Muscle layer of duodenum (tissue), 2 donors: ENCODE measurements around the gene GLI2.

Experiments used
- H3K27ac ChIP-seq: one replicate; pipeline ENCODE4 v1.7.0; 2013; ENCODE audit warnings: mild to moderate bottlenecking, low read length
- H3K27me3 ChIP-seq: one replicate; pipeline ENCODE4 v1.7.0; 2013; ENCODE audit warnings: low read depth, mild to moderate bottlenecking, control low read depth, low read length
- H3K36me3 ChIP-seq, 2 donors: one replicate each; pipeline ENCODE4 v1.7.0; 2013; ENCODE audit warnings: low read length in 2 of 2, control low read depth in 1 of 2, mild to moderate bottlenecking in 1 of 2; ENCODE audit not compliant: insufficient read depth in 2 of 2, control insufficient read depth in 1 of 2
- H3K4me1 ChIP-seq, 2 donors: one replicate each; pipeline ENCODE4 v1.7.0; 2013; ENCODE audit warnings: low read length in 2 of 2, mild to moderate bottlenecking in 2 of 2, control low read depth in 1 of 2, moderate library complexity in 1 of 2; ENCODE audit not compliant: insufficient read depth in 2 of 2, control insufficient read depth in 1 of 2
- H3K4me3 ChIP-seq, 2 donors: one replicate each; pipeline ENCODE4 v1.7.0; 2013; ENCODE audit warnings: low read length in 2 of 2, low read depth in 1 of 2, mild to moderate bottlenecking in 1 of 2
- H3K9me3 ChIP-seq, 2 donors: one replicate each; pipeline ENCODE4 v1.7.0; 2013; ENCODE audit warnings: low read length in 2 of 2, control low read depth in 1 of 2, mild to moderate bottlenecking in 1 of 2; ENCODE audit not compliant: control insufficient read depth in 1 of 2
- donor health status: healthy.

The GLI2 gene

GRCh38 chr2:120729406-120730399, 6.0 kb upstream of the GLI2 start:
- Histone ChIP-seq H3K4me3 (no peak overlapping the region), H3K4me1 (no peaks in the 10 kb centered on the region), H3K27me3 (peaks cover 8% of the 10 kb centered on the region), H3K9me3 (peaks cover 4% of the 10 kb centered on the region in 2 donors), H3K36me3 (no peaks in the 10 kb centered on the region), H3K27ac (no peak overlapping the region)

GRCh38 chr2:120731175-120731574, 4.5 kb upstream of the GLI2 start:
- Histone ChIP-seq H3K27me3 (peaks cover 14% of the 10 kb centered on the region), H3K4me3 (no peak overlapping the region), H3K36me3 (no peaks in the 10 kb centered on the region), H3K9me3 (peaks cover 0 to under 1% of the 10 kb centered on the region in 2 donors), H3K27ac (no peak overlapping the region), H3K4me1 (peaks cover 0 to 6% of the 10 kb centered on the region in 2 donors)

- Histone ChIP-seq H3K36me3 (no peaks in the 10 kb centered on the region), H3K27ac (no peak overlapping the region), H3K27me3 (peaks cover 14% of the 10 kb centered on the region), H3K4me3 (no peak overlapping the region), H3K4me1 (peaks cover 0 to 17% of the 10 kb centered on the region in 2 donors), H3K9me3 (no peaks in the 10 kb centered on the region)
Measured at GRCh38 chr2:120732506-120733237, 3.0 kb upstream of the GLI2 start.

GRCh38 chr2:120733238-120733932, 2.3 kb upstream of the GLI2 start:
- no peaks in the 10 kb centered on the region for H3K9me3 ChIP-seq
- no peak overlapping the region for H3K4me3 ChIP-seq
- peaks cover 0 to 22% of the 10 kb centered on the region in 2 donors for H3K4me1 ChIP-seq
- H3K36me3 ChIP-seq: no peaks in the 10 kb centered on the region
- H3K27ac ChIP-seq: no peak overlapping the region
- H3K27me3 ChIP-seq: peaks cover 14% of the 10 kb centered on the region

GRCh38 chr2:120734930-120735651, 577 bp upstream of the GLI2 start:
- H3K27ac ChIP-seq: no peak overlapping the region
- peaks cover 14% of the 10 kb centered on the region for H3K27me3 ChIP-seq
- peak overlapping the region; percentile 7 to 75 for H3K4me3 ChIP-seq
- no peaks in the 10 kb centered on the region for H3K9me3 ChIP-seq
- peaks cover 0 to 22% of the 10 kb centered on the region in 2 donors for H3K4me1 ChIP-seq
- no peaks in the 10 kb centered on the region for H3K36me3 ChIP-seq

- Histone ChIP-seq H3K9me3 (no peaks in the 10 kb centered on the region), H3K4me3 (peak overlapping the region; percentile 40 to 75), H3K27ac (no peak overlapping the region), H3K4me1 (peaks cover 0 to 26% of the 10 kb centered on the region in 2 donors), H3K36me3 (no peaks in the 10 kb centered on the region), H3K27me3 (peaks cover 11% of the 10 kb centered on the region)
Measured at GRCh38 chr2:120736202-120736623, 545 bp downstream of the GLI2 start.

GRCh38 chr2:120736624-120737339, 1.1 kb downstream of the GLI2 start:
- Histone ChIP-seq H3K4me3 (peak overlapping the region; percentile 40 to 75), H3K27ac (peak overlapping the region; percentile 23), H3K4me1 (peaks cover 0 to 30% of the 10 kb centered on the region in 2 donors), H3K27me3 (peaks cover 7% of the 10 kb centered on the region), H3K36me3 (no peaks in the 10 kb centered on the region), H3K9me3 (no peaks in the 10 kb centered on the region)

- H3K4me1 ChIP-seq: peaks cover 0 to 32% of the 10 kb centered on the region in 2 donors
- H3K27me3 ChIP-seq: peaks cover 7% of the 10 kb centered on the region
- no peak overlapping the region for H3K27ac ChIP-seq
- no peaks in the 10 kb centered on the region for H3K9me3 ChIP-seq
- H3K4me3 ChIP-seq: peak overlapping the region; percentile 40 to 75
- no peaks in the 10 kb centered on the region for H3K36me3 ChIP-seq
Measured at GRCh38 chr2:120737340-120738101, 1.9 kb downstream of the GLI2 start.

GRCh38 chr2:120738117-120738516, 2.4 kb downstream of the GLI2 start:
- Histone ChIP-seq H3K4me1 (peaks cover 0 to 32% of the 10 kb centered on the region in 2 donors), H3K4me3 (peak overlapping the region in 1 of 2 donors; percentile 75), H3K27me3 (peaks cover 7% of the 10 kb centered on the region), H3K27ac (no peak overlapping the region), H3K9me3 (no peaks in the 10 kb centered on the region), H3K36me3 (no peaks in the 10 kb centered on the region)
